GM19239 (cell line): ENCODE measurements around the gene LVRN.

Experiments
- DNase-seq: peaks from one replicate; pipeline ENCODE4 v3.0.0; 2011; ENCODE audit warnings: low spot score; ENCODE audit not compliant: insufficient read length
- FAIRE-seq: peaks from 2 replicates; lab custom pipeline; 2011; peaks lifted over from hg19 to GRCh38; lab: Jason Lieb, UNC

LVRN gene

GRCh38 chr5:116075191-116075831 is 113.0 kb downstream of the LVRN start:
- DNase-seq = no peak
- peak; percentile 45 for FAIRE-seq

GRCh38 chr5:116076496-116076895 is 114.2 kb downstream of the LVRN start:
- peak; percentile 99 for FAIRE-seq
- DNase-seq = peak; percentile 41
